SIG-M5 (cell line): Measurements from ENCODE around the gene SREBF1.
"Not testable (repeated sequence)": the region's sequence is repeated elsewhere in the genome, so short reads cannot be mapped to it uniquely, and the experiment has no call there.

Experiments used
- DNase-seq: peaks from one replicate; lab custom pipeline; 2025; lab: John Stamatoyannopoulos, UW

The SREBF1 gene

DNA sequence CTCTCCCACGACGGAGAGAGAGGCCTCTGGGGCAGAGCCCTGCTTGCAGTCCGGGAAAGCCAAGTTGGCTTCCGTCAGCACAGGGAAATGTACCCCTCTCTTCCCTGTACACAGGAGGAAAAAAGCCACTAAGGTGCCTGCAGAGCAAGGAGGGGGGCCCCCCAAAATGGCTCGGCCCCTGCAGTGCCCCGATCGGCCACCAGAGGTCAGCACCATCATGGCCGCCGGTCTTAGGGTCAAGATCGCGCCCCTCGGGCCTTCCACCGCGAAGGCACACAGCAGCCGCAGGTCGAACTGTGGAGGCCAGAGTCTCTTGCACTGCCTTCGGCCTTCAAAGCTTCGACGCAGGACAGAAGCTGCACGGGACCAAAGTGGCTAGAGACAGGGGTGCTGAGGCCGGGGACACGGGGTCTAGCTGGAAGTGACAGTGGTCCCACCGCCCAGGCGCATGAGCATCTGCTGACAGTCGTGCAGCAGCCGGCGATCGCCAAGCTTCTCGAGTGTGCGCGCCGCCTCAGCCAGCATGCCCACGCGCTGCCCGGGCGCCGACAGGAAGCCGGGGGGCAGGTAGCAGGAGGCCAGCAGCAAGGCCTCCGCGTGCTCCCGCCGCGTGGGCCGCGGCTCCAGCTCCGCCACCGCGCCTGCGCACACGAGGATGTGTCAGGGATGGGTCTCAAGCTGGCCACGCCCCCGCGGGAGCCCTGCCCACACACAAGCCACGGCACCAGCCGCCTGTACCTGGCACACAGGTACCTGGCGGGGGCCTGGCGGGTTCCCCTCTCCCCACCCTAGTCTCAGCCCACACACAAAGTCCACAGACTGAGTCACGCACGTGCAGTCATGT is 24.4 kb downstream of the SREBF1 start:
- DNase-seq: no peak

- DNase-seq: no peak
These were observed 25.2 kb downstream of the SREBF1 start for GRCh38 chr17:17811381-17812210.

- no peak for DNase-seq
These were observed 25.9 kb downstream of the SREBF1 start for GRCh38 chr17:17810895-17811248.

DNA sequence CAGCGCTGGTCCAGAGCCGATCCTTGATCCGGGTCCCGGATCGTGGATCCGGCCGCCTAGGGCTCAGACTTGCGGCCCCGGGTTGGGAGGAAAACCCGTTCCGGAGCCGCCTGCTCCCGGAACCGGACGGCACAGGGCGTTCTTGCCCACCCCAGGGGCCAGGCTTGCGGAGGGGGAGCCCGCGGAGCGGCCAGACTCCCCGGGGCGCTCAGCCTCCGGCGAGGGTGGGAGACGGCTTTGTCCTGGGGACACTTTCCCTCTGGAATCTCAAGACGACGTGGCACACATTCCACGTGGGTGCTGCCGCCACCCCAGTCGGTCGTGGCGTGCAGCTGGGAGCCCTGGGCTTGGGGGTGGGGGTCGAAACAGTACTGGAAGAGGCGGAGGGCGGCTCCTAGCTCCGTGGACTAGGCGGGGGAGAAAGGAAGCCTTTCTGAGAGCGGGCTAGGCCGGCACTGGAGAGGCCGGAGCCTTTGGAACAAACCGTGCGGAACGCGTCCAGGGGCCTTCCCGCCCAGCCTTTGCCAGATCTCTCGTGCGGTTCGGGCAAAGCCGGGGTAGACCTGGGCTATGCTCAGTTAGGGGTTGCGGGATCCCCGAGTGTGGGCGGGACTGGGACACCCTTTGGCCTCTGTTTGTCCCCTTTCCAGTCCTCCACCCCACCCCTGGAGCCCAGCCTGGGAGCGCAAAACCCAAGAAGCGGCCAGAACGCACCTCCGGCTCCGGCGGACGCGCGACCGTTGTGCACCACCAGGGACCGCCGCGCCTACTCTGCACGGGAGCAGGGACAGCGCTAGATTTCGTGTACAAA is 26.5 kb downstream of the SREBF1 start:
- DNase-seq: no peak

GRCh38 chr17:17809531-17810083 is 27.2 kb downstream of the SREBF1 start:
- no peak for DNase-seq

- DNase-seq: no peak
These were observed 27.9 kb downstream of the SREBF1 start for GRCh38 chr17:17808706-17809432.

- not testable (repeated sequence) for DNase-seq
These were observed 28.6 kb downstream of the SREBF1 start for GRCh38 chr17:17808200-17808599.

- DNase-seq: no peak
These were observed 29.3 kb downstream of the SREBF1 start for GRCh38 chr17:17807440-17807839.

GRCh38 chr17:17806611-17807274 is 30.0 kb downstream of the SREBF1 start:
- DNase-seq: no peak

DNA sequence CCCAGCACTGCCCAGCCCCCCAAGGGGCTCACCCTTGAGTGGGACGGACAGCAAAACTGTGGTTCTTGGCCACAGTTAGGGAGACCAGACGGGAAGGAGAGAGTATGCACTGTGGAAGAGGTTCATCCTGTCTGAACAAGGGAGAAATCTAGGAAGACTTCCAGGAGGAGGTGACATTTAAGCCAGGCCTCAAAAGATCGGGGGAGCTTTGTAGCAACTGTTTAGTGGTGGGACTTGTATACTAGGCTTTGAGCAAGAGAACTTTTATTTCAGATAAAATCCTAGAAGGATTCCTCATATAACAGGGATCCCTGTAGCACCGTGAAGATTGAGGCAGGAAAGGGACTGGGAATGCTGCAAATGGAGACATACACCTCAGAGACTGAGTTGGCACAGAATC is 30.8 kb downstream of the SREBF1 start:
- DNase-seq: no peak

DNA sequence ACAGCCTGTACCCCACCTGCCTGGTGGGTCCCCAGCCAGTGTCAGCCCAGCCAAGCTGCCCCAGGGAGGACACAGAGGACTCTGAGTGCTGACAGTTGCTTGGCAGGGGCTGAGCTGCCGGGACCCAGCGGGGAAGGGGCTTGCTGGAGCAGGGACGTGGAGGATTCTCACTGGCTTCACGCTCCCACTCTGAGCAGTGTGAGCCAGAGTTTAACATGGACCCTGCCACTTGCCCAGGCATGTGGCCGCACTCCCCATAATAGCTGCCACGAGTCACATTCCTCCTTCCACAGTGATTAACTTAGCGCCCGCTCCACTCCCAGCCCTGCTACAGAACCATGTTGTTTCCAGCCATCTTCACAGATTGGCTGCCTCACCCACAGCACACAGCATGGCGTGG is 31.2 kb downstream of the SREBF1 start:
- no peak for DNase-seq

- DNase-seq: no peak
These were observed 32.8 kb downstream of the SREBF1 start for GRCh38 chr17:17804007-17804406.

DNA sequence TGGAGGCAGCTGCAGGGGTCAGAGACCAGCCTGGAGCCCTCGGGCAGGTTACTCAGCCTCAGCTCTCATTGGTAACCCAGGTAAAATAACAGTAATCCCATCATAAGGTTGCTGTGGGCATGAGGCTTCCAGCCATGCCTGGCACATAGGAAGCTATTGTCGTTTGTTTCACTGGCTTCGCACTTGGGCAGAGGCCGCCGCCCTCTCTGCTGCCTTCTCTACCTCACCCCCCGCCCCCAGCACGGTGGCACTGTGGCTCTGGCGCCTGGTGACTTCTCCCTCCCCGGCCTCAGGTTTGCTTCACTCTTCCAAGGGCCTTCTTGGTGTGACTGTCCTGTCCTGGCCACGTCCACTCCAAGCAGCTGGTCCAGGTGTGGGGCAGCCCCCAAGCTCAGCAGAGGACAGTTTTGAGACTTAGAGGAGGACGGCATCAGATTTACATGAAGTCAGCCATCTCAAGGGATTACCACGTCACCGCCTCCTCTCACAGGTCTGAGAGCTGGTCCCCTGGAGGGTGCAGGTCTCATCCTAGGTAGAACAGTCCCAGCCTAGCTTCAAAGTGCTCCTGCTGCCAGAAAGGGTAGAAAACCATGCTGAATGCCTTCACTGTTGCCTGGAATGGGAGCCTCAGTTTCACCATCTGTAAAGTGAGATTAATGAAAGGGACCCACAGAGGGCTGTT is 34.8 kb downstream of the SREBF1 start:
- DNase-seq: no peak

- DNase-seq: no peak
These were observed 36.2 kb downstream of the SREBF1 start for GRCh38 chr17:17800504-17801021.

GRCh38 chr17:17798573-17799255 is 38.1 kb downstream of the SREBF1 start:
- no peak for DNase-seq

DNA sequence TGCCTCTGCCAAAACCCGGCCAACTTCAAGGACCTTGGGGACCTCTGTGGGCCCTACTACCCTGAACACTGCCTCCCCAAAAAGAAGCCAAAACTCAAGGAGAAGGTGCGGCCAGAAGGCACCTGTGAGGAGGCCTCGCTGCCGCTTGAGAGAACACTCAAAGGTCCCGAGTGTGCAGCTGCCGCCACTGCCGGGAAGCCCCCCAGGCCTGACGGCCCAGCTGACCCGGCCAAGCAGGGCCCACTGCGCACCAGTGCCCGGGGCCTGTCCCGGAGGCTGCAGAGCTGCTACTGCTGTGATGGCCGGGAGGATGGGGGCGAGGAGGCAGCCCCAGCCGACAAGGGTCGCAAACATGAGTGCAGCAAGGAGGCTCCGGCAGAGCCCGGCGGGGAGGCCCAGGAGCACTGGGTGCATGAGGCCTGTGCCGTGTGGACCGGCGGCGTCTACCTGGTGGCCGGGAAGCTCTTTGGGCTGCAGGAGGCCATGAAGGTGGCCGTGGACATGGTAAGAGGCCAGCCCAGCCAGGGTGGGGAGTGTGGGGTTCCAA is 38.7 kb downstream of the SREBF1 start:
- no peak for DNase-seq

- no peak for DNase-seq
These were observed 39.5 kb downstream of the SREBF1 start for GRCh38 chr17:17797119-17797809.

GRCh38 chr17:17796787-17797061 is 40.1 kb downstream of the SREBF1 start:
- DNase-seq: no peak
